Measurements from ENCODE around the gene EPHB1.

- no peak for TF ChIP-seq CTCF (IDR thresholded peaks at IDR 0.05 in 4 of 5, conservative IDR thresholded peaks at IDR 0.05 in 1 of 5)
- no peak for TF ChIP-seq POLR2A (IDR thresholded peaks at IDR 0.05)
Observed at GRCh38 chr3:135263331-135263730, 468.3 kb downstream of the EPHB1 start.
